Esophagus muscularis mucosa (tissue), 4 donors: ENCODE results near the gene TJAP1.

ENCODE experiments used
- CTCF ChIP-seq, 3 experiments: fragments of 200-600 bp in 2 of 3; fragments of 450-650 bp in 1 of 3; sonication (generic) in 2 of 3; IDR thresholded peaks; one replicate each; pipeline ENCODE4 v1.5.1; 2017 to 2019; ENCODE audit warnings: antibody characterized with exemption in 3 of 3, mild to moderate bottlenecking in 2 of 3, moderate library complexity in 1 of 3
- EP300 ChIP-seq: sonication (generic); formaldehyde crosslinking; IDR thresholded peaks from one replicate; pipeline ENCODE4 v1.6.1; 2017; ENCODE audit warnings: antibody characterized with exemption
- POLR2A ChIP-seq: fragments of 450-650 bp; IDR thresholded peaks from one replicate; pipeline ENCODE4 v1.6.1; 2017; ENCODE audit warnings: antibody characterized with exemption, moderate library complexity, mild to moderate bottlenecking, low read depth
- POLR2AphosphoS5 ChIP-seq, 2 donors: sonication (generic); formaldehyde crosslinking; IDR thresholded peaks; one replicate each; pipeline ENCODE4 v1.6.1; 2017; ENCODE audit warnings: antibody characterized with exemption in 2 of 2

- no peak for TF ChIP-seq POLR2A
- TF ChIP-seq POLR2AphosphoS5 (IDR thresholded peaks at IDR 0.05) = no peak
- TF ChIP-seq CTCF (IDR thresholded peaks at IDR 0.05) = no peak
- no peak for TF ChIP-seq EP300
Observed at GRCh38 chr6:43540507-43540906, 63.1 kb downstream of the TJAP1 start.
